GM12875 (cell line): ENCODE results near the gene HDAC11.

Experiments used
- H3K4me3 ChIP-seq: one replicate; pipeline ENCODE4 v1.5.1; 2011; ENCODE audit warnings: low read depth, low read length, control low read depth
- CTCF ChIP-seq: IDR thresholded peaks from 2 replicates; pipeline ENCODE4 v1.5.1; 2011; ENCODE audit warnings: low read depth, mild to moderate bottlenecking, control low read depth, inconsistent platforms, low read length, moderate library complexity, borderline replicate concordance; ENCODE audit not compliant: insufficient read depth

HDAC11 gene

GRCh38 chr3:13537244-13537908 is 57.3 kb downstream of the HDAC11 start:
- TF ChIP-seq CTCF = no peak
- H3K4me3 ChIP-seq = no peak overlapping the region

- no peak overlapping the region for H3K4me3 ChIP-seq
- TF ChIP-seq CTCF = no peak
Observed at GRCh38 chr3:13537909-13538296, 57.8 kb downstream of the HDAC11 start.

DNA sequence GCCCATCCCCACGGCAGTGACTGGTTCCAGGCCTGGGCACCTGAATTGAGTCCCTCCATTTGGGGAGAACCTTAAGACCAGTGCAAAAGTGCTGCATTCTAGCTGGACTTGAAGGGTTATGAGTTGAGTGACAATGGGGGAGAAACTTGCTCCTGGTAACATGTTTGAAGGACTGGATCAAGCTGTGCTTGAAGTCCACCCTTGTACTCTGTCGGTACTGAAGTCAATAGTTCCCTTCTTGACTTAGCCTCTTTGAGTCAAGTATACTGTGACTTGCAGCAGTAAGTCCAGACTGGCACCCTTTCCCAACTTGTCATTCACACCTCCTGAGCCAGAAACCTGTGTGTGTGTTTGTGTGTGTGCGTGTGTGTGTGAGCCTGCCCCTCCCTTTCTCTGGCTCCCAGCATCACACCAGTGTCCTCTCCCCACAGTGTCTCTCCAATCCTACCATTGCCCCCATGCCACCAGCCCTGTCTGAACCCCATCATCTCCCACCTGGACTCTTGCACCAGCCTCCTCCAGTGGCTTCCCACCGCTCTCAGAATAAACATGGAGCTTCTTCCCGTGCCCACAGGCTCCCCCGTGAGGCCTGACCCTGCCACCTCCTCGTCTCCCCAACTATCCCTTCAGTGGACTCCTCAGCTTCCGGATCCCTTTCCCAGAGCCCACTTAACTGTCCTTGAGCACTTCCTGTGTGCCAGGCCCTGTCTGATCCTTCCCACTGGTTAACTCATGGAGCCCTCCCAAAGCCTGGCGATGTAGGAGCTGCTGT is 58.6 kb downstream of the HDAC11 start:
- TF ChIP-seq CTCF = no peak
- no peak overlapping the region for H3K4me3 ChIP-seq

GRCh38 chr3:13539292-13539638 is 59.2 kb downstream of the HDAC11 start:
- no peak overlapping the region for H3K4me3 ChIP-seq
- TF ChIP-seq CTCF = no peak

GRCh38 chr3:13539671-13540070 is 59.6 kb downstream of the HDAC11 start:
- no peak overlapping the region for H3K4me3 ChIP-seq
- no peak for TF ChIP-seq CTCF

GRCh38 chr3:13540297-13540995 is 60.3 kb downstream of the HDAC11 start:
- no peak for TF ChIP-seq CTCF
- no peak overlapping the region for H3K4me3 ChIP-seq
